Upper lobe of left lung (tissue), 6 donors: ENCODE results near the gene TNS4. TPM values are rescaled to one million over a fixed set of nuclear protein-coding genes. Genes with fewer than 3 reads are reported as not detected.

Source experiments
- ATAC-seq, 2 donors: fragments of 200-7000 bp; cut with Tn5 transposase; one replicate each; pipeline ENCODE4 v1.9.1; 2022; ENCODE audit warnings: mild to moderate bottlenecking in 2 of 2, moderate library complexity in 2 of 2; ENCODE audit not compliant: low FRiP score in 2 of 2
- DNase-seq, 2 donors: peaks; one replicate each; pipeline ENCODE4 v3.0.0-alpha.2; 2019 to 2020
- H3K27ac ChIP-seq, 4 donors: fragments of 200-600 bp; sonication (generic); one replicate each; pipeline ENCODE4 v1.5.1; 2016 to 2019
- H3K27me3 ChIP-seq, 4 donors: fragments of 200-600 bp; sonication (generic); one replicate each; pipeline ENCODE4 v1.5.1; 2017 to 2019
- H3K36me3 ChIP-seq, 4 donors: fragments of 200-600 bp; sonication (generic); one replicate each; pipeline ENCODE4 v1.5.1; 2016 to 2019
- H3K4me1 ChIP-seq, 4 donors: fragments of 200-600 bp; sonication (generic); one replicate each; pipeline ENCODE4 v1.5.1; 2018 to 2019
- H3K4me3 ChIP-seq, 4 donors: fragments of 200-600 bp; sonication (generic); one replicate each; pipeline ENCODE4 v1.5.1; 2017 to 2019; ENCODE audit warnings: mild to moderate bottlenecking in 2 of 4, moderate library complexity in 1 of 4
- H3K9me3 ChIP-seq, 4 donors: fragments of 200-600 bp; sonication (generic); one replicate each; pipeline ENCODE4 v1.5.1; 2018 to 2019
- EP300 ChIP-seq, 4 donors: sonication (generic); formaldehyde crosslinking; IDR thresholded peaks; one replicate each; pipeline ENCODE4 v1.5.1; 2017; ENCODE audit warnings: antibody characterized with exemption in 4 of 4, control low read depth in 2 of 4
- POLR2A ChIP-seq, 4 donors: fragments of 450-650 bp; IDR thresholded peaks; one replicate each; pipeline ENCODE4 v1.5.1; 2016 to 2017; ENCODE audit warnings: antibody characterized with exemption in 4 of 4, mild to moderate bottlenecking in 2 of 4
- POLR2AphosphoS5 ChIP-seq, 2 donors: sonication (generic); formaldehyde crosslinking; IDR thresholded peaks; one replicate each; pipeline ENCODE4 v1.5.1; 2017; ENCODE audit warnings: antibody characterized with exemption in 2 of 2
- WGBS, 2 donors: methylation state at CpG; one replicate each; pipeline ENCODE4 v1.1.5; 2017 to 2018; 5-methylcytosine and 5-hydroxymethylcytosine counted together
- total RNA-seq, 6 donors: library from RNA; depleted of rRNA in 4 of 6; stranded (reverse); fragments of >200 nt in 4 of 6; gene quantifications; one replicate each; pipeline versions ENCODE4 v1.1.0 to v1.2.1, GENCODE V29; 2016 to 2021
- TF ChIP-seq, protein P1 (sequence below), 6 experiments: fragments of 450-650 bp in 4 of 6; fragments of 200-600 bp in 2 of 6; sonication (generic) in 2 of 6; IDR thresholded peaks; one replicate each; pipeline ENCODE4 v1.5.1; 2016 to 2019; ENCODE audit warnings: antibody characterized with exemption in 6 of 6
- donor health status: DM: no; HTN: no; CAD: no; lungs with moderate emphysema.
- donor health status: DM: no; HTN: yes; CAD: no; lungs with severe emphysema.

The TNS4 gene
- total RNA-seq, 6 donors from 2014 or later = 0.54 to 5.1 (median 1.1) TPM; not detected in 1

- Histone ChIP-seq H3K9me3 (no peaks in the 10 kb centered on the region), H3K27me3 (no peaks in the 10 kb centered on the region), H3K4me3 (no peak overlapping the region), H3K36me3 (no peaks in the 10 kb centered on the region), H3K27ac (no peak overlapping the region), H3K4me1 (peaks cover 5 to 10% (median 8%) of the 10 kb centered on the region in 4 donors)
- DNase-seq = no peak
- no peak for ATAC-seq
- TF ChIP-seq, protein P1, sequence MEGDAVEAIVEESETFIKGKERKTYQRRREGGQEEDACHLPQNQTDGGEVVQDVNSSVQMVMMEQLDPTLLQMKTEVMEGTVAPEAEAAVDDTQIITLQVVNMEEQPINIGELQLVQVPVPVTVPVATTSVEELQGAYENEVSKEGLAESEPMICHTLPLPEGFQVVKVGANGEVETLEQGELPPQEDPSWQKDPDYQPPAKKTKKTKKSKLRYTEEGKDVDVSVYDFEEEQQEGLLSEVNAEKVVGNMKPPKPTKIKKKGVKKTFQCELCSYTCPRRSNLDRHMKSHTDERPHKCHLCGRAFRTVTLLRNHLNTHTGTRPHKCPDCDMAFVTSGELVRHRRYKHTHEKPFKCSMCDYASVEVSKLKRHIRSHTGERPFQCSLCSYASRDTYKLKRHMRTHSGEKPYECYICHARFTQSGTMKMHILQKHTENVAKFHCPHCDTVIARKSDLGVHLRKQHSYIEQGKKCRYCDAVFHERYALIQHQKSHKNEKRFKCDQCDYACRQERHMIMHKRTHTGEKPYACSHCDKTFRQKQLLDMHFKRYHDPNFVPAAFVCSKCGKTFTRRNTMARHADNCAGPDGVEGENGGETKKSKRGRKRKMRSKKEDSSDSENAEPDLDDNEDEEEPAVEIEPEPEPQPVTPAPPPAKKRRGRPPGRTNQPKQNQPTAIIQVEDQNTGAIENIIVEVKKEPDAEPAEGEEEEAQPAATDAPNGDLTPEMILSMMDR (IDR thresholded peaks at IDR 0.05) = no peak
- TF ChIP-seq POLR2AphosphoS5 (IDR thresholded peaks at IDR 0.05) (no peak), POLR2A (IDR thresholded peaks at IDR 0.05) (no peak), EP300 (IDR thresholded peaks at IDR 0.05) (no peak)
- 89 to 93% methylated on average over 8 to 9 of the region's 10 CpGs for WGBS, 2 donors
Measured at GRCh38 chr17:40509626-40510327, 8.4 kb upstream of the TNS4 start.

DNA sequence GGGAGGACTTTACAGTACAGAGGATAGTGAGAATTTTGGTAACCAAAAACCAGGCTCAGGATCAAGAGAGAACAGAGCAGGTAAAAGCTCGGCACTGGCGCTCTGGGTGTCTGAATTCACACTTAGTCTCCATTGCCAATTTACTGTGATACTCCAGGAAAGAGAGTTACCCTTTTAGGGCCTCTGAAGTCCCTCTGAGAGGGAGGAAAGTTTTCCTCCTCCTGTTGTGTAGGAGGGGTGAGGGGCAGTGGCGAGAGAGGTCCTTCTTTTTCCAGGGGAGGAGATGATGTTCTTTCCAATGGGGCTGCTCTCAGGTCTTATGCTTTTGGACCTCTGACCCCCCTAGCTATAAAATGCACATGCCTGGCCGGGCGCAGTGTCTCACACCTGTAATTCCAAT is 5.4 kb upstream of the TNS4 start:
- WGBS, 2 donors = 81% methylated on average over 5 of the region's 5 CpGs
- Histone ChIP-seq H3K4me1 (peaks cover 1 to 3% (median 1%) of the 10 kb centered on the region in 4 donors), H3K36me3 (no peaks in the 10 kb centered on the region), H3K9me3 (no peaks in the 10 kb centered on the region), H3K27ac (no peak overlapping the region), H3K4me3 (no peak overlapping the region), H3K27me3 (no peaks in the 10 kb centered on the region)
- DNase-seq = no peak
- TF ChIP-seq POLR2A (IDR thresholded peaks at IDR 0.05) (no peak), EP300 (IDR thresholded peaks at IDR 0.05) (no peak), POLR2AphosphoS5 (IDR thresholded peaks at IDR 0.05) (no peak)
- TF ChIP-seq, protein P1 (IDR thresholded peaks at IDR 0.05) = no peak
- ATAC-seq = no peak

- H3K9me3 ChIP-seq = no peaks in the 10 kb centered on the region
- no peak overlapping the region for H3K4me3 ChIP-seq
- H3K36me3 ChIP-seq = no peaks in the 10 kb centered on the region
- ATAC-seq = no peak
- peaks cover 14 to 23% (median 17%) of the 10 kb centered on the region in 4 donors for H3K4me1 ChIP-seq
- WGBS, 2 donors = 95 to 97% methylated on average over 2 of the region's 2 CpGs
- TF ChIP-seq POLR2A (IDR thresholded peaks at IDR 0.05) (no peak), EP300 (IDR thresholded peaks at IDR 0.05) (no peak), POLR2AphosphoS5 (IDR thresholded peaks at IDR 0.05) (no peak)
- TF ChIP-seq, protein P1 (IDR thresholded peaks at IDR 0.05) = no peak
- no peaks in the 10 kb centered on the region for H3K27me3 ChIP-seq
- no peak overlapping the region for H3K27ac ChIP-seq
- no peak for DNase-seq
Measured at GRCh38 chr17:40503154-40503553, 1.7 kb upstream of the TNS4 start.

GRCh38 chr17:40502716-40503115 is 1.3 kb upstream of the TNS4 start:
- Histone ChIP-seq H3K36me3 (no peaks in the 10 kb centered on the region), H3K27ac (no peak overlapping the region), H3K4me1 (peaks cover 14 to 27% (median 17%) of the 10 kb centered on the region in 4 donors), H3K4me3 (no peak overlapping the region), H3K9me3 (no peaks in the 10 kb centered on the region), H3K27me3 (no peaks in the 10 kb centered on the region)
- ATAC-seq = no peak
- 91 to 95% methylated on average over 4 to 5 of the region's 5 CpGs for WGBS, 2 donors
- TF ChIP-seq POLR2AphosphoS5 (IDR thresholded peaks at IDR 0.05) (no peak), EP300 (IDR thresholded peaks at IDR 0.05) (no peak), POLR2A (IDR thresholded peaks at IDR 0.05) (no peak)
- TF ChIP-seq, protein P1 (IDR thresholded peaks at IDR 0.05) = no peak
- DNase-seq = no peak

- TF ChIP-seq EP300 (IDR thresholded peaks at IDR 0.05) = no peak
- H3K27me3 ChIP-seq = no peaks in the 10 kb centered on the region
- H3K4me1 ChIP-seq = peaks cover 14 to 30% (median 17%) of the 10 kb centered on the region in 4 donors
- no peak for ATAC-seq
- no peaks in the 10 kb centered on the region for H3K9me3 ChIP-seq
- no peak overlapping the region for H3K4me3 ChIP-seq
- no peak for DNase-seq
- H3K36me3 ChIP-seq = no peaks in the 10 kb centered on the region
- WGBS, 2 donors = 91 to 94% methylated on average over 10 of the region's 10 CpGs
- H3K27ac ChIP-seq = no peak overlapping the region
Measured at GRCh38 chr17:40500709-40501108, 714 bp downstream of the TNS4 start.
